H1 (cell line): ENCODE measurements around the gene NCF4. TPM values are rescaled to one million over a fixed set of nuclear protein-coding genes. Genes with fewer than 3 reads are reported as not detected.

Source experiments
- CTCF ChIA-PET: fragments of 300-600 bp; sonication (Branson Sonifier 250); formaldehyde crosslinking; loops from one replicate; lab custom pipeline; 2021; ENCODE audit not compliant: partially characterized antibody; lab: Charles Lee
- POLR2A ChIA-PET: fragments of 300-600 bp; sonication (Branson Sonifier 250); formaldehyde crosslinking; loops from one replicate; lab custom pipeline; 2021; ENCODE audit warnings: inconsistent platforms; ENCODE audit not compliant: partially characterized antibody; lab: Charles Lee
- DNase-seq, 2 experiments: peaks; one replicate each; pipeline versions ENCODE4 v3.0.0 to v3.0.0-alpha.2; 2010 to 2022; ENCODE audit warnings: low spot score in 2 of 2, low read depth in 1 of 2, mixed read lengths in 1 of 2
- FAIRE-seq: peaks from 2 replicates; lab custom pipeline; 2011; peaks lifted over from hg19 to GRCh38; lab: Jason Lieb, UNC
- H2AFZ ChIP-seq: 2 replicates; pipeline ENCODE4 v1.8.1; 2012; ENCODE audit warnings: low read length, inconsistent platforms
- H2AK5ac ChIP-seq: 2 replicates; pipeline ENCODE4 v1.6.1; 2013; ENCODE audit warnings: low read depth, low read length
- H2BK120ac ChIP-seq: replicated peaks from 2 replicates; pipeline ENCODE3; 2013; ENCODE audit warnings: low read depth, low read length, inconsistent platforms
- H2BK12ac ChIP-seq: 2 replicates; pipeline ENCODE4 v1.6.1; 2013; ENCODE audit warnings: low read depth, low read length
- H2BK15ac ChIP-seq: 2 replicates; pipeline ENCODE4 v1.6.1; 2013; ENCODE audit warnings: low read length
- H2BK20ac ChIP-seq: 2 replicates; pipeline ENCODE4 v1.6.1; 2013; ENCODE audit warnings: low read length
- H2BK5ac ChIP-seq: 2 replicates; pipeline ENCODE4 v1.6.1; 2013; ENCODE audit warnings: low read depth, low read length
- H3K14ac ChIP-seq: 2 replicates; pipeline ENCODE4 v1.6.1; 2013; ENCODE audit warnings: inconsistent platforms; ENCODE audit not compliant: insufficient read length
- H3K18ac ChIP-seq: 2 replicates; pipeline ENCODE4 v1.6.1; 2013; ENCODE audit warnings: low read length; ENCODE audit errors: extremely low read depth
- H3K23ac ChIP-seq: 2 replicates; pipeline ENCODE4 v1.6.1; 2013; ENCODE audit warnings: inconsistent platforms; ENCODE audit not compliant: insufficient read length
- H3K23me2 ChIP-seq: 2 replicates; pipeline ENCODE4 v1.6.1; 2013; ENCODE audit warnings: low read depth, low read length
- H3K27ac ChIP-seq: 2 replicates; pipeline ENCODE4 v1.6.1; 2011; ENCODE audit warnings: low read depth, low read length, inconsistent platforms
- H3K27me3 ChIP-seq, 4 experiments: replicated peaks in 1 of 4; 1 replicate in 1 of 4; 2 replicates in 3 of 4; pipeline versions ENCODE4 v1.6.1 to v1.8.1; 2011 to 2013; ENCODE audit warnings: low read length in 3 of 4, mild to moderate bottlenecking in 3 of 4, inconsistent platforms in 2 of 4, mixed read lengths in 2 of 4, moderate library complexity in 1 of 4; ENCODE audit not compliant: control insufficient read depth in 3 of 4, insufficient read depth in 3 of 4; ENCODE audit errors: extremely low read depth in 1 of 4
- H3K36me3 ChIP-seq, 4 experiments: 2 replicates each; pipeline versions ENCODE4 v1.6.1 to v1.8.1; 2011 to 2013; ENCODE audit warnings: mild to moderate bottlenecking in 4 of 4, low read length in 3 of 4, moderate library complexity in 2 of 4, control low read depth in 1 of 4, inconsistent platforms in 1 of 4; ENCODE audit not compliant: insufficient read depth in 4 of 4, control insufficient read depth in 2 of 4
- H3K4ac ChIP-seq: replicated peaks from 2 replicates; pipeline ENCODE3; 2013; ENCODE audit warnings: low read length, low read depth, mixed read lengths, inconsistent platforms; ENCODE audit not compliant: insufficient read length
- H3K4me1 ChIP-seq, 4 experiments: replicated peaks in 1 of 4; 1 replicate in 1 of 4; 2 replicates in 3 of 4; pipeline versions ENCODE4 v1.6.1 to v1.8.1; 2011 to 2013; ENCODE audit warnings: low read length in 3 of 4, inconsistent platforms in 2 of 4, mixed read lengths in 1 of 4; ENCODE audit not compliant: insufficient read depth in 4 of 4, control insufficient read depth in 3 of 4
- H3K4me2 ChIP-seq, 2 experiments: 2 replicates each; pipeline versions ENCODE4 v1.6.1 to v1.8.1; 2011 to 2013; ENCODE audit warnings: low read depth in 2 of 2, low read length in 2 of 2, control low read depth in 1 of 2, inconsistent platforms in 1 of 2, mild to moderate bottlenecking in 1 of 2; ENCODE audit not compliant: insufficient read depth in 1 of 2
- H3K4me3 ChIP-seq, 4 experiments: fragments of 200-600, 300-600 bp in 1 of 4; sonication (generic), shearing (Covaris generic), sonication (Bioruptor Twin) in 1 of 4; 2 replicates each; pipeline versions ENCODE4 v1.5.1 to v1.8.1; 2011 to 2016; ENCODE audit warnings: low read length in 4 of 4, low read depth in 3 of 4, control low read depth in 2 of 4, inconsistent platforms in 2 of 4, mild to moderate bottlenecking in 2 of 4, mixed read lengths in 1 of 4, moderate library complexity in 1 of 4; ENCODE audit not compliant: insufficient read depth in 2 of 4; ENCODE audit errors: extremely low read depth in 1 of 4
- H3K56ac ChIP-seq: replicated peaks from 2 replicates; pipeline ENCODE3; 2013; ENCODE audit warnings: low read depth, mild to moderate bottlenecking, mixed read lengths, low read length, inconsistent platforms; ENCODE audit not compliant: insufficient read length
- H3K79me1 ChIP-seq: 2 replicates; pipeline ENCODE4 v1.6.1; 2013; ENCODE audit warnings: low read depth, low read length, control low read depth
- H3K79me2 ChIP-seq, 2 experiments: 2 replicates each; pipeline versions ENCODE4 v1.6.1 to v1.8.1; 2012 to 2013; ENCODE audit warnings: low read length in 2 of 2, mild to moderate bottlenecking in 2 of 2, inconsistent platforms in 1 of 2; ENCODE audit not compliant: insufficient read depth in 2 of 2, control insufficient read depth in 1 of 2
- H3K9ac ChIP-seq, 4 experiments: replicated peaks in 1 of 4; 1 replicate in 1 of 4; 2 replicates in 3 of 4; pipeline versions ENCODE4 v1.6.1 to v1.8.1; 2011 to 2013; ENCODE audit warnings: low read depth in 3 of 4, low read length in 3 of 4, control low read depth in 2 of 4, mild to moderate bottlenecking in 2 of 4, moderate library complexity in 2 of 4, inconsistent platforms in 1 of 4; ENCODE audit errors: extremely low read depth in 1 of 4
- H3K9me3 ChIP-seq, 2 experiments: 2 replicates each; pipeline versions ENCODE4 v1.6.1 to v1.8.1; 2012 to 2013; ENCODE audit warnings: mild to moderate bottlenecking in 2 of 2, moderate library complexity in 2 of 2, control low read depth in 1 of 2, inconsistent platforms in 1 of 2, low read depth in 1 of 2, low read length in 1 of 2, mixed read lengths in 1 of 2; ENCODE audit not compliant: insufficient read depth in 2 of 2
- H4K20me1 ChIP-seq, 2 experiments: replicated peaks in 1 of 2; 2 replicates each; pipeline versions ENCODE3 to v1.8.1; 2011 to 2013; ENCODE audit warnings: inconsistent platforms in 2 of 2, low read length in 2 of 2, mild to moderate bottlenecking in 1 of 2; ENCODE audit not compliant: insufficient read depth in 2 of 2, control insufficient read depth in 1 of 2
- H4K5ac ChIP-seq: 2 replicates; pipeline ENCODE4 v1.6.1; 2013; ENCODE audit warnings: low read length, low read depth, mixed read lengths, inconsistent platforms; ENCODE audit not compliant: insufficient read length
- H4K8ac ChIP-seq: 2 replicates; pipeline ENCODE4 v1.8.0; 2013; ENCODE audit warnings: mild to moderate bottlenecking, moderate library complexity, low read length, inconsistent platforms; ENCODE audit not compliant: insufficient read depth; ENCODE audit errors: extremely low read depth
- H4K91ac ChIP-seq: replicated peaks from 2 replicates; pipeline ENCODE3; 2013; ENCODE audit warnings: low read length, mixed read lengths, inconsistent platforms; ENCODE audit not compliant: insufficient read length
- BCL11A ChIP-seq, 2 experiments: IDR thresholded peaks; one replicate each; pipeline ENCODE4 v1.6.1; 2011; ENCODE audit warnings: low read depth in 2 of 2, low read length in 2 of 2, mild to moderate bottlenecking in 2 of 2
- HDAC2 ChIP-seq, 2 experiments: fragments of 300-600 bp in 1 of 2; sonication (generic) in 1 of 2; IDR thresholded peaks; 2 replicates each; pipeline ENCODE4 v1.6.1; 2011 to 2012; ENCODE audit warnings: low read depth in 2 of 2, low read length in 2 of 2, mild to moderate bottlenecking in 2 of 2, moderate library complexity in 2 of 2, borderline replicate concordance in 1 of 2, inconsistent platforms in 1 of 2
- POLR2AphosphoS5 ChIP-seq: IDR thresholded peaks from 2 replicates; pipeline ENCODE4 v1.6.1; 2011; ENCODE audit warnings: low read depth, low read length
- WGBS, 2 experiments: shearing (Covaris generic) in 1 of 2; methylation state at CpG; one replicate each; pipeline versions ENCODE4 v1.1.6 to v1.1.7; 2013 to 2015; ENCODE audit warnings: low lambda C conversion rate in 2 of 2, mixed read lengths in 2 of 2, inconsistent platforms in 1 of 2, low coverage in 1 of 2, missing lambda C conversion rate in 1 of 2; ENCODE audit not compliant: insufficient replicate concordance in 2 of 2, insufficient coverage in 1 of 2, insufficient read length in 1 of 2; ENCODE audit errors: extremely low coverage in 1 of 2, missing lambda C conversion rate in 1 of 2; 5-methylcytosine and 5-hydroxymethylcytosine counted together
- polyA plus RNA-seq, 7 experiments: library from polyadenylated mRNA; depleted of rRNA in 3 of 7; stranded (reverse) in 5 of 7; unstranded in 2 of 7; fragments of >200 nt in 5 of 7; fragments of 200-250 nt in 2 of 7; gene quantifications; 1 replicate in 5 of 7; 2 replicates in 1 of 7; 4 replicates in 1 of 7; pipeline versions ENCODE4 v1.2.1 to v1.2.3, GENCODE V29; 2011 to 2013; ENCODE audit warnings: missing spikeins in 2 of 7, mixed read lengths in 2 of 7
- total RNA-seq: library from RNA; stranded (reverse); fragmentation: NEBNext Ultra II Directional; extraction: Animal tissue kit (Norgen Biotek cat#: 25700); gene quantifications from 2 replicates; pipeline ENCODE4 v1.2.1, GENCODE V29; 2021

Gene NCF4
- total and polyA plus RNA-seq, 2 of the 8 experiments (the other 6 are each of a cell fraction or from before 2014, with no cell fraction given) = 0.20 TPM; not detected in 1

DNA sequence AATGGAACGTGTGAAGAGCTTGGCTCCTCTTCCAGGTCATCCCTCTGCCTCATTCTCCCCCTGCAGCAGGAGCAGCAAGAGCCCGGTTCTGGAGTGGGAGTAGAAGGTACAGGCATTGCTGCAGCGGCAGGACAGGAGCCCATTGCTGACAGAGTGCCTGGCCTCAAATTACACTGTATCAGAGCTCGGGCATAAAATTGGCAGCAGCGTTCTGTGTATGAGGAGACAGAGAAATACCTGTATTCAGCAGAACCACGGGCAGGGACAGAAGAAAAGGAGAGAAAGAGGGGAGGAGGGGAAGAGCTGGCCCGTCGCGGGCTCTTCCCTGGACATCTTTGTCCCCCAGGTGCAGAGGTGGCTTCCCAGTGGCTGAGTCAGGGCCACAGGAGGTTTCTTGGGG, 2.6 kb upstream of the NCF4 start:
- no peaks in the 10 kb centered on the region for H3K79me2 ChIP-seq
- WGBS, 2 experiments = 73% methylated on average over 6 of the region's 9 CpGs; no CpG with 5 or more reads in 1 of the 2 experiments

More for the DNA sequence above, 2.6 kb upstream of the NCF4 start:
- FAIRE-seq = no peak
- TF ChIP-seq POLR2AphosphoS5 (no peak), HDAC2 (IDR thresholded peaks at IDR 0.05; ENCODE audit: borderline replicate concordance in 1 of 2, low read depth in 2 of 2, low read length in 2 of 2) (no peak), BCL11A (IDR thresholded peaks at IDR 0.05; ENCODE audit: low read depth in 2 of 2, low read length in 2 of 2) (no peak)
- TF ChIP-seq, all 59 proteins: peak for 0
- Histone ChIP-seq H3K56ac (no peak overlapping the region), H3K23me2 (no peaks in the 10 kb centered on the region), H2BK12ac (no peak overlapping the region), H3K9ac (no peak overlapping the region), H2AK5ac (no peak overlapping the region), H4K20me1 (peaks cover 0 to 2% of the 10 kb centered on the region in 2 experiments), H3K4me1 (peaks cover 0 to 3% (median under 1%) of the 10 kb centered on the region in 4 experiments; a peak in 2 of 7 replicates), H3K79me1 (no peaks in the 10 kb centered on the region), H3K4ac (no peak overlapping the region), H3K4me3 (no peak overlapping the region), H3K23ac (no peak overlapping the region), H2BK120ac (no peak overlapping the region), H3K36me3 (no peaks in the 10 kb centered on the region), H3K14ac (no peak overlapping the region), H2AFZ (no peak overlapping the region), H4K5ac (no peak overlapping the region), H4K8ac (no peak overlapping the region), H2BK5ac (no peak overlapping the region), H3K18ac (no peak overlapping the region), H2BK15ac (no peak overlapping the region), H3K9me3 (no peaks in the 10 kb centered on the region), H2BK20ac (no peak overlapping the region), H3K4me2 (no peak overlapping the region), H3K27me3 (peaks cover 1 to 16% (median 10%) of the 10 kb centered on the region in 4 experiments), H3K27ac (no peak overlapping the region), H4K91ac (no peak overlapping the region)
- ChIA-PET CTCF (interaction anchor here (0.8 to 7.6 kb wide), 16 partner anchors 10 to 317 kb away, joined by 3 to 96 read pairs (median 8); no protein-coding TSS in a partner anchor), POLR2A (interaction anchor here (1.2 kb wide), 1 partner anchor 76 kb away, joined by 3 read pairs; no protein-coding TSS in a partner anchor)
- DNase-seq = no peak
